K562 (cell line): ENCODE results near the gene SGSM2. TPM values are rescaled to one million over a fixed set of nuclear protein-coding genes. Genes with fewer than 3 reads are reported as not detected.

Experiments used
- ATAC-seq: fragments of 200-7000 bp; cut with Tn5 transposase; 3 replicates; pipeline ENCODE4 v1.9.1; 2020; ENCODE audit warnings: moderate library complexity
- BruUV-seq: library from RNA; stranded (reverse); fragments of 400-500 nt; replicated peaks from 2 replicates; lab custom pipeline; 2021; lab: Mats Ljungman, UMichigan
- CTCF ChIA-PET: fragments of 300-600 bp; formaldehyde crosslinking; extraction: SDS; loops from one replicate; lab custom pipeline; 2021; ENCODE audit warnings: low intra/inter-chr PET ratio; lab: Yijun Ruan, JAX
- POLR2A ChIA-PET: fragments of 300-600, 350-650 bp; sonication (Branson Sonifier 250); formaldehyde crosslinking; extraction: SDS; loops from one replicate; lab custom pipeline; 2021; ENCODE audit warnings: antibody characterized with exemption, inconsistent platforms; lab: Yijun Ruan, JAX
- DNase-seq, 4 experiments: peaks; one replicate each; pipeline versions ENCODE4 v3.0.0 to v3.0.0-alpha.2; 2011 to 2018; ENCODE audit warnings: low spot score in 3 of 4, mixed read lengths in 3 of 4; ENCODE audit errors: extremely low read depth in 1 of 4
- FAIRE-seq: peaks from 2 replicates; lab custom pipeline; 2011; peaks lifted over from hg19 to GRCh38; lab: Jason Lieb, UNC
- H2AFZ ChIP-seq: 2 replicates; pipeline ENCODE4 v1.6.0; 2011; ENCODE audit warnings: low read depth, low read length, control low read depth, inconsistent platforms
- H3K27ac ChIP-seq: fragments of 200-600 bp; 3 replicates; pipeline ENCODE4 v1.8.0; 2011; ENCODE audit warnings: low read depth, mild to moderate bottlenecking, control low read depth, inconsistent platforms, low read length, moderate library complexity, mixed read lengths; ENCODE audit errors: extremely low read depth
- H3K27me3 ChIP-seq, 2 experiments: fragments of 300-600 bp in 1 of 2; 2 replicates in 1 of 2; 3 replicates in 1 of 2; pipeline versions ENCODE4 v1.6.0 to v1.8.0; 2011; ENCODE audit warnings: inconsistent platforms in 2 of 2, low read length in 2 of 2, mild to moderate bottlenecking in 1 of 2, mixed read lengths in 1 of 2, moderate library complexity in 1 of 2; ENCODE audit not compliant: control insufficient read depth in 2 of 2, insufficient read depth in 2 of 2
- H3K36me3 ChIP-seq: fragments of 300-600 bp; 3 replicates; pipeline ENCODE4 v1.8.0; 2011; ENCODE audit warnings: mild to moderate bottlenecking, low read length, inconsistent platforms; ENCODE audit not compliant: control insufficient read depth, insufficient read depth
- H3K4me1 ChIP-seq, 2 experiments: fragments of 200-600 bp in 1 of 2; replicated peaks in 1 of 2; 2 replicates in 1 of 2; 3 replicates in 1 of 2; pipeline versions ENCODE4 v1.5.1 to v1.8.0; 2011; ENCODE audit warnings: inconsistent platforms in 2 of 2, low read length in 2 of 2, mild to moderate bottlenecking in 1 of 2, mixed read lengths in 1 of 2, moderate library complexity in 1 of 2; ENCODE audit not compliant: control insufficient read depth in 2 of 2, insufficient read depth in 2 of 2
- H3K4me2 ChIP-seq: 2 replicates; pipeline ENCODE4 v1.6.1; 2011; ENCODE audit warnings: low read length, control low read depth, inconsistent platforms, mixed read lengths; ENCODE audit not compliant: insufficient read depth
- H3K4me3 ChIP-seq: fragments of 200-600 bp; sonication (generic), shearing (Covaris generic); 2 replicates; pipeline ENCODE4 v1.5.1; 2016; ENCODE audit warnings: control low read depth, inconsistent platforms
- H3K79me2 ChIP-seq: fragments of 200-600 bp; 3 replicates; pipeline ENCODE4 v1.8.0; 2011; ENCODE audit warnings: low read length, inconsistent platforms; ENCODE audit not compliant: control insufficient read depth, insufficient read depth
- H3K9ac ChIP-seq, 2 experiments: 2 replicates each; pipeline versions ENCODE4 v1.6.0 to v1.6.1; 2011; ENCODE audit warnings: low read depth in 2 of 2, low read length in 2 of 2, control low read depth in 1 of 2, inconsistent platforms in 1 of 2, mild to moderate bottlenecking in 1 of 2, mixed read lengths in 1 of 2; ENCODE audit not compliant: insufficient read depth in 1 of 2
- H3K9me1 ChIP-seq: one replicate; pipeline ENCODE4 v1.6.0; 2011; ENCODE audit warnings: inconsistent platforms, mild to moderate bottlenecking, low read length, moderate library complexity; ENCODE audit not compliant: control insufficient read depth, insufficient read depth
- H3K9me3 ChIP-seq: replicated peaks from 2 replicates; pipeline ENCODE4 v1.5.1; 2011; ENCODE audit warnings: low read depth, low read length, inconsistent platforms; ENCODE audit not compliant: control insufficient read depth, insufficient read depth
- H4K20me1 ChIP-seq: replicated peaks from 2 replicates; pipeline ENCODE4 v1.6.1; 2011; ENCODE audit warnings: low read length, inconsistent platforms, mixed read lengths; ENCODE audit not compliant: control insufficient read depth, insufficient read depth
- ZNF23 ChIP-seq: fragments of 250-450 bp; sonication (Bioruptor Pico); IDR thresholded peaks from 2 replicates; pipeline ENCODE4 v1.4.0; 2020; ENCODE audit warnings: mild to moderate bottlenecking
- ZNF449 ChIP-seq: fragments of 250-450 bp; sonication (Bioruptor Pico); IDR thresholded peaks from 2 replicates; pipeline ENCODE4 v1.8.0; 2022; ENCODE audit warnings: moderate library complexity, mild to moderate bottlenecking, inconsistent platforms
- ZNF740 ChIP-seq, 3 experiments: fragments of 200-800 bp in 1 of 3; sonication (Bioruptor generic) in 1 of 3; sonication (generic) in 1 of 3; formaldehyde crosslinking in 1 of 3; IDR thresholded peaks; 2 replicates each; pipeline versions ENCODE4 v1.6.1 to v1.8.0; 2016 to 2022; ENCODE audit warnings: mild to moderate bottlenecking in 2 of 3, missing compliant biosample characterization in 2 of 3, missing genetic modification characterization in 2 of 3, missing genetic modification reagents in 1 of 3
- WGBS: fragments of 100-300 bp; shearing (Covaris generic); methylation state at CpG from one replicate; pipeline ENCODE4 v1.1.6; 2016; ENCODE audit warnings: low coverage, mixed read lengths; ENCODE audit not compliant: insufficient coverage; ENCODE audit errors: missing lambda C conversion rate; 5-methylcytosine and 5-hydroxymethylcytosine counted together
- in situ Hi-C: fragments of 300-500 bp; cut with MboI; formaldehyde crosslinking; loops from 4 replicates; pipeline ENCODE4 v1.15.0; 2018; ENCODE audit warnings: inconsistent platforms, mixed read lengths
- intact Hi-C: fragments of 100-400 bp; cut with micrococcal nuclease; formaldehyde crosslinking; loops from 2 replicates; pipeline ENCODE4 v1.14.2; 2022
- polyA plus RNA-seq, 8 experiments: library from polyadenylated mRNA; depleted of rRNA in 4 of 8; stranded (reverse) in 5 of 8; unstranded in 3 of 8; fragments of >200 nt; fragmentation: Nextera tagmentation in 2 of 8; fragmentation: Illumina TruSeq in 1 of 8; extraction: Ambion mirVana in 2 of 8; extraction: Trizol in 1 of 8; gene quantifications; 2 replicates each; pipeline versions ENCODE4 v1.2.1 to v1.2.3, GENCODE V29; 2011 to 2014; ENCODE audit warnings: inconsistent platforms in 1 of 8, missing spikeins in 1 of 8
- total RNA-seq, 7 experiments: library from RNA; depleted of rRNA in 6 of 7; stranded (reverse); fragments of >200 nt in 6 of 7; fragmentation: Illumina TruSeq in 2 of 7; extraction: Trizol in 2 of 7; gene quantifications; 2 replicates each; pipeline versions ENCODE4 v1.2.1 to v1.2.3, GENCODE V29; 2011 to 2021; ENCODE audit warnings: low replicate concordance in 1 of 7

Gene SGSM2
- total and polyA plus RNA-seq, 9 of the 15 experiments (the other 6 are each of a cell fraction or from before 2014, with no cell fraction given): 0.20 to 26.3 (median 14.8) TPM

- DNase-seq (no peak), FAIRE-seq (no peak)
- 55% methylated on average over 7 of the region's 15 CpGs for WGBS
- intact Hi-C loops: no loop called here
- H2AFZ ChIP-seq: peak overlapping the region; percentile 59; the same call in 1 of the 2 replicates
- in situ Hi-C loops: no loop called here
- CTCF ChIA-PET: no interaction called here
- H3K9me1 ChIP-seq: peaks cover 3% of the 10 kb centered on the region
- peak overlapping the region; percentile 66 to 90 for H3K9ac ChIP-seq
- TF ChIP-seq ZNF740 (CRISPR knock-in tag; IDR thresholded peaks at IDR 0.05) (peak; percentile 87), ZNF740 (tag; IDR thresholded peaks at IDR 0.05) (no peak; a peak in 1 of 4 replicates), ZNF449 (CRISPR knock-in tag) (no peak), ZNF23 (CRISPR knock-in tag) (no peak)
- TF ChIP-seq, all 486 proteins: peak for 1
- ATAC-seq: no peak
- no peaks in the 10 kb centered on the region for H3K9me3 ChIP-seq
- peak overlapping the region; percentile 85 for H3K4me2 ChIP-seq
- H4K20me1 ChIP-seq: no peaks in the 10 kb centered on the region
- H3K4me3 ChIP-seq: peak overlapping the region; percentile 40
- H3K36me3 ChIP-seq: no peaks in the 10 kb centered on the region
- POLR2A ChIA-PET: interaction anchor here (0.6 to 1.4 kb wide), 3 partner anchors 9 to 262 kb away, joined by 3 read pairs; no protein-coding TSS in a partner anchor
- H3K27me3 ChIP-seq: no peaks in the 10 kb centered on the region
- peak overlapping the region; percentile 100 for H3K27ac ChIP-seq
- H3K4me1 ChIP-seq: peaks cover 29 to 52% of the 10 kb centered on the region in 2 experiments
- BruUV-seq: no TSS peak
- H3K79me2 ChIP-seq: peaks cover 25% of the 10 kb centered on the region
These were observed 65.2 kb downstream of the SGSM2 start for GRCh38 chr17:2402544-2402943.
